Heart left ventricle (tissue), 13 donors: ENCODE results near the gene AKAP12.

Source experiments
- CTCF ChIP-seq, 12 donors: fragments of 200-600 bp; sonication (generic) in 4 of 12; IDR thresholded peaks; one replicate each; pipeline versions ENCODE4 v1.5.0 to v1.8.0; 2018 to 2022; ENCODE audit warnings: antibody characterized with exemption in 12 of 12, mild to moderate bottlenecking in 5 of 12
- POLR2A ChIP-seq, 2 donors: fragments of 450-650 bp; IDR thresholded peaks; one replicate each; pipeline ENCODE4 v1.6.1; 2017; ENCODE audit warnings: antibody characterized with exemption in 2 of 2, mild to moderate bottlenecking in 2 of 2, moderate library complexity in 2 of 2
- donor health status: ischemic (EF 13 %, LVEDD 7.1; RV severe dilation, severe dysfunction).
- donor health status: DM: no; HTN: yes; CAD: no.
- donor health status: DM: no; HTN: no; CAD: no.
- donor health status: ischemic (EF 25% LVEDD 6.9; RV normal size, moderate dysfunction).
- donor health status: ischemic (EF 25% LVEDD 5.7; RV mildly dilated, moderate dysfunction).
- donor health status: ischemic (EF 35%, LVEDD 5.7; RV mildly dilated, moderate dysfunction).
- donor health status: nonischemic (EF 11% LVEDD 7.7; RV severe dilation, severe dysfunction).
- donor health status: DM: yes; HTN: yes; CAD: no.
- donor health status: PGD.
- donor health status: ischemic (EF 29% LVEDD 5.4; RV normal size, mild dysfunction).
- donor health status: nonischemic (EF 23%, LVEDD 6.1; RV moderate dilation, normal function).

- TF ChIP-seq CTCF (IDR thresholded peaks at IDR 0.05) (no peak), POLR2A (IDR thresholded peaks at IDR 0.05) (no peak)
Observed at GRCh38 chr6:151388236-151388635, 148.5 kb downstream of the AKAP12 start.
